Measurements from ENCODE around the gene RPLP1.

The RPLP1 gene

GRCh38 chr15:69484837-69485236, 32.2 kb downstream of the RPLP1 start:
- H3K9ac ChIP-seq (ENCODE audit: low read depth, low read length), result no peak overlapping the region
- H3K9me3 ChIP-seq (ENCODE audit: control insufficient read depth, insufficient read depth, low read length), result peaks cover 2% of the 10 kb centered on the region; the same call in 1 of the 2 replicates

GRCh38 chr15:69486481-69487110, 34.0 kb downstream of the RPLP1 start:
- Histone ChIP-seq H3K9me3 (ENCODE audit: control insufficient read depth, insufficient read depth, low read length) (peaks cover 8% of the 10 kb centered on the region), H3K36me3 (ENCODE audit: insufficient read depth, low read length) (no peaks in the 10 kb centered on the region), H3K9ac (ENCODE audit: low read depth, low read length) (no peak overlapping the region), H3K4me1 (ENCODE audit: insufficient read depth, low read length) (no peaks in the 10 kb centered on the region)

More at GRCh38 chr15:69484837-69485236, 32.2 kb downstream of the RPLP1 start:
- H3K36me3 ChIP-seq (ENCODE audit: insufficient read depth, low read length), result no peaks in the 10 kb centered on the region
- no peaks in the 10 kb centered on the region for H3K4me1 ChIP-seq (ENCODE audit: insufficient read depth, low read length)

- no peaks in the 10 kb centered on the region for H3K36me3 ChIP-seq (ENCODE audit: insufficient read depth, low read length)
- H3K9ac ChIP-seq (ENCODE audit: low read depth, low read length), result no peak overlapping the region
- H3K4me1 ChIP-seq (ENCODE audit: insufficient read depth, low read length), result no peaks in the 10 kb centered on the region
- H3K9me3 ChIP-seq (ENCODE audit: control insufficient read depth, insufficient read depth, low read length), result peaks cover 9% of the 10 kb centered on the region
Measured at GRCh38 chr15:69489073-69489571, 36.5 kb downstream of the RPLP1 start.

- H3K4me1 ChIP-seq (ENCODE audit: insufficient read depth, low read length), result no peaks in the 10 kb centered on the region
- peaks cover 7% of the 10 kb centered on the region; the same call in 1 of the 2 replicates for H3K9me3 ChIP-seq (ENCODE audit: control insufficient read depth, insufficient read depth, low read length)
- no peak overlapping the region for H3K9ac ChIP-seq (ENCODE audit: low read depth, low read length)
- H3K36me3 ChIP-seq (ENCODE audit: insufficient read depth, low read length), result no peaks in the 10 kb centered on the region
Measured at GRCh38 chr15:69490356-69491037, 37.9 kb downstream of the RPLP1 start.

GRCh38 chr15:69491038-69491505, 38.5 kb downstream of the RPLP1 start:
- Histone ChIP-seq H3K36me3 (ENCODE audit: insufficient read depth, low read length) (no peaks in the 10 kb centered on the region), H3K4me1 (ENCODE audit: insufficient read depth, low read length) (peaks cover 2% of the 10 kb centered on the region; the same call in 1 of the 2 replicates), H3K9me3 (ENCODE audit: control insufficient read depth, insufficient read depth, low read length) (peaks cover 7% of the 10 kb centered on the region; the same call in 1 of the 2 replicates)

GRCh38 chr15:69493406-69493805, 40.8 kb downstream of the RPLP1 start:
- H3K9me3 ChIP-seq (ENCODE audit: control insufficient read depth, insufficient read depth, low read length), result peaks cover 7% of the 10 kb centered on the region; the same call in 1 of the 2 replicates
- H3K36me3 ChIP-seq (ENCODE audit: insufficient read depth, low read length), result no peaks in the 10 kb centered on the region
- no peak overlapping the region for H3K9ac ChIP-seq (ENCODE audit: low read depth, low read length)
- peaks cover 3% of the 10 kb centered on the region; the same call in 1 of the 2 replicates for H3K4me1 ChIP-seq (ENCODE audit: insufficient read depth, low read length)

More at GRCh38 chr15:69491038-69491505, 38.5 kb downstream of the RPLP1 start:
- no peak overlapping the region for H3K9ac ChIP-seq (ENCODE audit: low read depth, low read length)

- Histone ChIP-seq H3K36me3 (ENCODE audit: insufficient read depth, low read length) (no peaks in the 10 kb centered on the region), H3K9ac (ENCODE audit: low read depth, low read length) (no peak overlapping the region), H3K9me3 (ENCODE audit: control insufficient read depth, insufficient read depth, low read length) (peaks cover 7% of the 10 kb centered on the region; the same call in 1 of the 2 replicates), H3K4me1 (ENCODE audit: insufficient read depth, low read length) (peaks cover 13% of the 10 kb centered on the region)
Measured at GRCh38 chr15:69496001-69496400, 43.4 kb downstream of the RPLP1 start.

GRCh38 chr15:69497076-69497475, 44.5 kb downstream of the RPLP1 start:
- Histone ChIP-seq H3K9ac (ENCODE audit: low read depth, low read length) (no peak overlapping the region), H3K9me3 (ENCODE audit: control insufficient read depth, insufficient read depth, low read length) (no peaks in the 10 kb centered on the region), H3K4me1 (ENCODE audit: insufficient read depth, low read length) (peaks cover 13% of the 10 kb centered on the region), H3K36me3 (ENCODE audit: insufficient read depth, low read length) (no peaks in the 10 kb centered on the region)

- H3K4me1 ChIP-seq (ENCODE audit: insufficient read depth, low read length), result peaks cover 13% of the 10 kb centered on the region
- no peak overlapping the region for H3K9ac ChIP-seq (ENCODE audit: low read depth, low read length)
- H3K36me3 ChIP-seq (ENCODE audit: insufficient read depth, low read length), result no peaks in the 10 kb centered on the region
- H3K9me3 ChIP-seq (ENCODE audit: control insufficient read depth, insufficient read depth, low read length), result no peaks in the 10 kb centered on the region
Measured at GRCh38 chr15:69497667-69498066, 45.0 kb downstream of the RPLP1 start.

- Histone ChIP-seq H3K4me1 (ENCODE audit: insufficient read depth, low read length) (peaks cover 13% of the 10 kb centered on the region), H3K36me3 (ENCODE audit: insufficient read depth, low read length) (no peaks in the 10 kb centered on the region), H3K9ac (ENCODE audit: low read depth, low read length) (no peak overlapping the region), H3K9me3 (ENCODE audit: control insufficient read depth, insufficient read depth, low read length) (no peaks in the 10 kb centered on the region)
Measured at GRCh38 chr15:69498282-69498681, 45.7 kb downstream of the RPLP1 start.

GRCh38 chr15:69498987-69499386, 46.4 kb downstream of the RPLP1 start:
- Histone ChIP-seq H3K9me3 (ENCODE audit: control insufficient read depth, insufficient read depth, low read length) (no peaks in the 10 kb centered on the region), H3K4me1 (ENCODE audit: insufficient read depth, low read length) (peaks cover 13% of the 10 kb centered on the region), H3K9ac (ENCODE audit: low read depth, low read length) (no peak overlapping the region), H3K36me3 (ENCODE audit: insufficient read depth, low read length) (no peaks in the 10 kb centered on the region)

- Histone ChIP-seq H3K36me3 (ENCODE audit: insufficient read depth, low read length) (no peaks in the 10 kb centered on the region), H3K9me3 (ENCODE audit: control insufficient read depth, insufficient read depth, low read length) (no peaks in the 10 kb centered on the region), H3K4me1 (ENCODE audit: insufficient read depth, low read length) (peaks cover 13% of the 10 kb centered on the region), H3K9ac (ENCODE audit: low read depth, low read length) (no peak overlapping the region)
Measured at GRCh38 chr15:69499521-69500211, 47.0 kb downstream of the RPLP1 start.

- no peaks in the 10 kb centered on the region for H3K36me3 ChIP-seq (ENCODE audit: insufficient read depth, low read length)
- H3K9ac ChIP-seq (ENCODE audit: low read depth, low read length), result no peak overlapping the region
- H3K4me1 ChIP-seq (ENCODE audit: insufficient read depth, low read length), result peaks cover 13% of the 10 kb centered on the region
- no peaks in the 10 kb centered on the region for H3K9me3 ChIP-seq (ENCODE audit: control insufficient read depth, insufficient read depth, low read length)
Measured at GRCh38 chr15:69500339-69500738, 47.7 kb downstream of the RPLP1 start.

GRCh38 chr15:69501456-69501855, 48.8 kb downstream of the RPLP1 start:
- Histone ChIP-seq H3K4me1 (ENCODE audit: insufficient read depth, low read length) (peaks cover 10% of the 10 kb centered on the region), H3K9me3 (ENCODE audit: control insufficient read depth, insufficient read depth, low read length) (no peaks in the 10 kb centered on the region), H3K36me3 (ENCODE audit: insufficient read depth, low read length) (no peaks in the 10 kb centered on the region), H3K9ac (ENCODE audit: low read depth, low read length) (no peak overlapping the region)
